Colonic mucosa (tissue), 4 donors: ENCODE measurements around the gene ADH5. TPM values are rescaled to one million over a fixed set of nuclear protein-coding genes. Genes with fewer than 3 reads are reported as not detected.

Experiments used
- DNase-seq: peaks from one replicate; pipeline ENCODE4 v3.0.0-alpha.2; 2020
- H3K27ac ChIP-seq: fragments of 200-600 bp; one replicate; pipeline ENCODE4 v1.8.0; 2021
- H3K27me3 ChIP-seq: fragments of 200-600 bp; one replicate; pipeline ENCODE4 v1.8.0; 2021
- H3K36me3 ChIP-seq: fragments of 200-600 bp; one replicate; pipeline ENCODE4 v1.8.0; 2021
- H3K4me1 ChIP-seq: fragments of 200-600 bp; one replicate; pipeline ENCODE4 v1.8.0; 2021; ENCODE audit warnings: mild to moderate bottlenecking
- H3K4me3 ChIP-seq: fragments of 200-600 bp; one replicate; pipeline ENCODE4 v1.8.0; 2021
- H3K9ac ChIP-seq, 2 donors: one replicate each; pipeline ENCODE4 v1.7.0; 2013; ENCODE audit warnings: control low read depth in 2 of 2, low read depth in 2 of 2, low read length in 2 of 2
- H3K9me3 ChIP-seq: fragments of 200-600 bp; one replicate; pipeline ENCODE4 v1.8.0; 2021
- CTCF ChIP-seq: fragments of 200-600 bp; IDR thresholded peaks from one replicate; pipeline ENCODE4 v1.8.0; 2022; ENCODE audit warnings: antibody characterized with exemption, mild to moderate bottlenecking
- intact Hi-C: fragments of 100-400 bp; cut with DNase I; formaldehyde crosslinking; loops from one replicate; pipeline ENCODE4 v1.14.1; 2022
- total RNA-seq, 2 donors: library from RNA; stranded (reverse); fragmentation: NEBNext Ultra II Directional in 1 of 2; extraction: Animal tissue kit (Norgen Biotek cat#: 25700) in 1 of 2; gene quantifications; one replicate each; pipeline ENCODE4 v1.2.1, GENCODE V29; 2021
- donor health status: healthy.
- donor health status: DM: no; HTN: no; CAD: no.
- donor health status: DM: no; HTN: no; CAD: no.

ADH5 gene
- total RNA-seq, 2 donors from 2014 or later = 165 to 240 TPM

GRCh38 chr4:99079625-99080295 lies 8.8 kb downstream of the ADH5 start:
- no peaks in the 10 kb centered on the region for H3K27me3 ChIP-seq
- H3K9me3 ChIP-seq = no peaks in the 10 kb centered on the region
- no peak for TF ChIP-seq CTCF
- intact Hi-C loops = no loop called here
- H3K36me3 ChIP-seq = peaks cover 5% of the 10 kb centered on the region
- H3K9ac ChIP-seq = no peak overlapping the region
- no peak for DNase-seq
- peaks cover 4% of the 10 kb centered on the region for H3K4me1 ChIP-seq
- no peak overlapping the region for H3K4me3 ChIP-seq
- peak overlapping the region; percentile 3 for H3K27ac ChIP-seq

- Histone ChIP-seq H3K4me3 (no peak overlapping the region), H3K27ac (peak overlapping the region; percentile 3), H3K9ac (no peak overlapping the region), H3K27me3 (no peaks in the 10 kb centered on the region), H3K9me3 (no peaks in the 10 kb centered on the region), H3K36me3 (no peaks in the 10 kb centered on the region), H3K4me1 (peaks cover 4% of the 10 kb centered on the region)
- DNase-seq = no peak
- TF ChIP-seq CTCF = no peak
- intact Hi-C loops = no loop called here
Measured at GRCh38 chr4:99078931-99079624, 9.5 kb downstream of the ADH5 start.

GRCh38 chr4:99078336-99078735 lies 10.3 kb downstream of the ADH5 start:
- no peak for TF ChIP-seq CTCF
- DNase-seq = no peak
- intact Hi-C loops = no loop called here
- no peak overlapping the region for H3K27ac ChIP-seq
- H3K9ac ChIP-seq = no peak overlapping the region
- H3K27me3 ChIP-seq = no peaks in the 10 kb centered on the region
- H3K4me1 ChIP-seq = peaks cover 4% of the 10 kb centered on the region
- no peaks in the 10 kb centered on the region for H3K9me3 ChIP-seq
- peaks cover 1% of the 10 kb centered on the region for H3K36me3 ChIP-seq
- H3K4me3 ChIP-seq = no peak overlapping the region

GRCh38 chr4:99077177-99077576 lies 11.4 kb downstream of the ADH5 start:
- Histone ChIP-seq H3K36me3 (peaks cover 4% of the 10 kb centered on the region), H3K9ac (no peak overlapping the region), H3K4me3 (no peak overlapping the region)

More at GRCh38 chr4:99077177-99077576, 11.4 kb downstream of the ADH5 start:
- intact Hi-C loops = no loop called here
- H3K4me1 ChIP-seq = peaks cover 4% of the 10 kb centered on the region
- no peak for TF ChIP-seq CTCF
- DNase-seq = no peak
- H3K27me3 ChIP-seq = no peaks in the 10 kb centered on the region
- H3K9me3 ChIP-seq = no peaks in the 10 kb centered on the region
- H3K27ac ChIP-seq = no peak overlapping the region
